ENCODE results near the gene ADARB1.

The ADARB1 gene

GRCh38 chr21:45060089-45060488, 14.3 kb upstream of the ADARB1 start:
- H3K36me3 ChIP-seq: no peaks in the 10 kb centered on the region
- no peaks in the 10 kb centered on the region for H3K4me1 ChIP-seq (ENCODE audit: control insufficient read depth in 1 of 2, insufficient read depth in 1 of 2, low read depth in 1 of 2, low read length in 1 of 2)
- no peak overlapping the region for H3K27ac ChIP-seq
- H3K4me3 ChIP-seq (ENCODE audit: low read depth in 1 of 2, low read length in 1 of 2): no peak overlapping the region
- no peaks in the 10 kb centered on the region for H3K9me3 ChIP-seq
- peaks cover 35% of the 10 kb centered on the region for H3K27me3 ChIP-seq
- TF ChIP-seq CTCF (IDR thresholded peaks at IDR 0.05): no peak

- H3K9me3 ChIP-seq: no peaks in the 10 kb centered on the region
These were observed 13.6 kb upstream of the ADARB1 start for GRCh38 chr21:45060675-45061311.

GRCh38 chr21:45064091-45064490, 10.3 kb upstream of the ADARB1 start:
- TF ChIP-seq CTCF (IDR thresholded peaks at IDR 0.05): no peak
- Histone ChIP-seq H3K4me1 (ENCODE audit: control insufficient read depth in 1 of 2, insufficient read depth in 1 of 2, low read depth in 1 of 2, low read length in 1 of 2) (no peaks in the 10 kb centered on the region), H3K27me3 (peaks cover 22% of the 10 kb centered on the region), H3K36me3 (no peaks in the 10 kb centered on the region), H3K9me3 (no peaks in the 10 kb centered on the region), H3K4me3 (ENCODE audit: low read depth in 1 of 2, low read length in 1 of 2) (no peak overlapping the region), H3K27ac (no peak overlapping the region)

More at GRCh38 chr21:45060675-45061311, 13.6 kb upstream of the ADARB1 start:
- no peak overlapping the region for H3K27ac ChIP-seq
- peaks cover 33% of the 10 kb centered on the region for H3K27me3 ChIP-seq
- H3K36me3 ChIP-seq: no peaks in the 10 kb centered on the region
- TF ChIP-seq CTCF (IDR thresholded peaks at IDR 0.05): no peak
- H3K4me1 ChIP-seq (ENCODE audit: control insufficient read depth in 1 of 2, insufficient read depth in 1 of 2, low read depth in 1 of 2, low read length in 1 of 2): no peaks in the 10 kb centered on the region
- no peak overlapping the region for H3K4me3 ChIP-seq (ENCODE audit: low read depth in 1 of 2, low read length in 1 of 2)

- Histone ChIP-seq H3K27me3 (peaks cover 22% of the 10 kb centered on the region), H3K9me3 (no peaks in the 10 kb centered on the region), H3K27ac (no peak overlapping the region), H3K4me1 (ENCODE audit: control insufficient read depth in 1 of 2, insufficient read depth in 1 of 2, low read depth in 1 of 2, low read length in 1 of 2) (no peaks in the 10 kb centered on the region), H3K4me3 (ENCODE audit: low read depth in 1 of 2, low read length in 1 of 2) (no peak overlapping the region), H3K36me3 (no peaks in the 10 kb centered on the region)
- no peak for TF ChIP-seq CTCF (IDR thresholded peaks at IDR 0.05)
These were observed 9.6 kb upstream of the ADARB1 start for GRCh38 chr21:45064618-45065399.

GRCh38 chr21:45067462-45068285, 6.7 kb upstream of the ADARB1 start:
- peaks cover 17% of the 10 kb centered on the region for H3K27me3 ChIP-seq
- H3K4me1 ChIP-seq (ENCODE audit: control insufficient read depth in 1 of 2, insufficient read depth in 1 of 2, low read depth in 1 of 2, low read length in 1 of 2): no peaks in the 10 kb centered on the region
- no peak overlapping the region for H3K27ac ChIP-seq
- H3K9me3 ChIP-seq: no peaks in the 10 kb centered on the region
- no peaks in the 10 kb centered on the region for H3K36me3 ChIP-seq
- no peak for TF ChIP-seq CTCF (IDR thresholded peaks at IDR 0.05)
- no peak overlapping the region for H3K4me3 ChIP-seq (ENCODE audit: low read depth in 1 of 2, low read length in 1 of 2)
